GM19240 (cell line): ENCODE measurements around the gene APOA4.

Experiments
- DNase-seq: peaks from one replicate; pipeline ENCODE4 v3.0.0; 2011; ENCODE audit warnings: low spot score; ENCODE audit not compliant: insufficient read length

Gene APOA4

DNA sequence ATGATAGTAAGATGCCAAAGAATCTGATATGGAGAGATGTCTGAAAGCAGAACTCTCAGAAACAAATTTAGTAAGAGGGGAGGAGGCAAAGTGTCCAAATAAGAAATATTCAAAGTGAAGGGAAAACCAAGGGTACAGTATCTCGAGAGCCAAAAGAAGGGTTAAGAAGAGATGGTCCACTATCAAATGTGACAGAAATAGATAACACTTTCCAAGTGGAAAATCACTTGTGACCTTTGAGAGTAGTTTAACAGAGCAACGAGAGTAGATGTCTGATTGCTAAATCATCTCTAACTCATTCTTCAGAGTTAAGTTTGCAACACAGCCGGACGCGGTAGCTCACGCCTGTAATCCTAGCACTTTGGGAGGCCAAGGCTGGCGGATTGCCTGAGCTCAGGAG is 46.0 kb downstream of the APOA4 start:
- no peak for DNase-seq

GRCh38 chr11:116776522-116776984 is 46.6 kb downstream of the APOA4 start:
- no peak for DNase-seq

GRCh38 chr11:116775975-116776374 is 47.1 kb downstream of the APOA4 start:
- no peak for DNase-seq

GRCh38 chr11:116774661-116775060 is 48.4 kb downstream of the APOA4 start:
- DNase-seq, result no peak

GRCh38 chr11:116773203-116774097 is 49.7 kb downstream of the APOA4 start:
- DNase-seq, result no peak

DNA sequence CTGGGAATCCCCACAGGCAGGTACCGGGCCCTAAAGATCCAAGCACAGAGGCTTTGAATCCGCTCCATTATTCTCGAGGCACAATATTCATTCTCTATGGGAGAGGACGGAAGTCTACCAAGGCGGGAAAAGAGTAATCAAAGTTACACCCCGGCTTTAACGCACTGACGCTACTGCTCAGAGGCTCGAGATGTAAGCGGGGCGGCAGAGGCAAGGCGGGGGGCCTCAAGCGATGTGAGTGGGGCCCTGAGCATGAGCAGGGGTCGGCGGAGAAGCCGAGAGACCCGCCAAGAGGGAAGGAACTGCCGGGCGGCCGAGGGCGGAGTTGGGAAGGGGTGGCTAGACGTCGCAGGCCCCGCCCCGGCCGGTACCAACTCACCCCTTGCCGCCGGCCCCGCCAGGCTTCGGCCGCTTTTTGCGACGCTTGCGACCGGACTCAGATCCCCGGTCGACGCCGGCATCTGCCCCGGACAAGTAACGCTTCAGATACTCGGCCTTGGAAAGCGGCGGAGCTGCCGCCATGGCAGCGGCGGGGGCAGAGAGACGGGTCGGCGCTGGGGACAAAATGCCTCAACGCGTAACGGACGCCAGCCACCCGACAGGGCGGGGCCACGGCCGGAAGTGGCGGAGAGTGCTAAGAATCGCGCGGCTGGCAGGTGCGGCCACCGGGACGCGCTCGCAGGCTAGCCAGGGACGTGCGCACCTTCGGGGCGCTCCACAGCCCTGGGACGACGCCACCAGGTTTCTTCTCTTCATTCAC is 50.5 kb downstream of the APOA4 start, which contains the start of gene BUD13:
BUD13 (minus strand) TSS at position 545 of the 760 bp plus-strand sequence; CDS start at position 522, 23 bp downstream.
- peak; percentile 79 for DNase-seq

DNA sequence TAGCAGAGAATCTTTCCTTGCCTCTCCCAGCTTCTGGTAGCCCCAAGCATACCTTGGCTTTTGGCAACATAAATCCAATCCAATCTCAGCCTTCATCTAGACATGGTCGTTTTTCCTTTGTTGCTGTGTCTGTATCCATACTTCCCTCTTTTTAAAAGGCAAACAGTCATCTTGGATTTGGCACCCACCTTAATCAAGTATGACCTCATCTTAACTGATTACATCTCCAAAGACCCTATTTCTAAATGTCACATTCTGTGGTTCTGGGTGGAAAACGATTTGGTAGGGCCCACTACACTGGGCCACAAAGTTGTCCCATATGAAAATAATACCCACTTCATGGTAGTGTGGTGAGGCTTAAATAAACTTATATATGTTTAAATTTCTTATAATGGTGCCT is 51.2 kb downstream of the APOA4 start:
- no peak for DNase-seq
